A673 (cell line): ENCODE data around the gene AP4E1.

Experiments used
- CTCF ChIP-seq: fragments of 300-800, 200-600 bp; sonication (generic); conservative IDR thresholded peaks from 2 replicates; pipeline ENCODE4 v1.5.1; 2017; ENCODE audit warnings: low read depth, mild to moderate bottlenecking, antibody characterized with exemption, low read length, moderate library complexity, mixed read lengths
- EZH2 ChIP-seq: fragments of 200-600 bp; sonication (generic); IDR thresholded peaks from 2 replicates; pipeline ENCODE4 v1.6.1; 2017; ENCODE audit warnings: borderline replicate concordance, low read depth, mild to moderate bottlenecking, mixed read lengths, antibody characterized with exemption, low read length; ENCODE audit not compliant: poor library complexity, severe bottlenecking

GRCh38 chr15:50905055-50905454, 3.4 kb upstream of the AP4E1 start:
- TF ChIP-seq CTCF, result no peak
- TF ChIP-seq EZH2, result no peak
